A549 (cell line): ENCODE results near the gene GABPB1. TPM values are rescaled to one million over a fixed set of nuclear protein-coding genes. Genes with fewer than 3 reads are reported as not detected.

Source experiments
- ATAC-seq, 2 experiments: fragments of 200-7000 bp in 1 of 2; fragments of >200 bp in 1 of 2; cut with Nextera tagmentation in 1 of 2; cut with Tn5 transposase in 1 of 2; 3 replicates each; pipeline versions ENCODE4 v1.8.0 to v1.9.1; 2018 to 2020; ENCODE audit warnings: mild to moderate bottlenecking in 1 of 2, moderate library complexity in 1 of 2
- CTCF ChIA-PET: fragments of 300-600 bp; sonication (Branson Sonifier 250); formaldehyde crosslinking; extraction: SDS; loops from one replicate; lab custom pipeline; 2021; ENCODE audit warnings: antibody characterized with exemption, inconsistent platforms; lab: Yijun Ruan, JAX
- POLR2A ChIA-PET: fragments of 350-600 bp; formaldehyde crosslinking; extraction: SDS; loops from one replicate; lab custom pipeline; 2021; ENCODE audit warnings: antibody characterized with exemption, inconsistent platforms; lab: Yijun Ruan, JAX
- DNase-seq, 2 experiments: peaks; one replicate each; pipeline versions ENCODE4 v3.0.0 to v3.0.0-alpha.2; 2011 to 2016; ENCODE audit warnings: low read depth in 1 of 2, low spot score in 1 of 2
- FAIRE-seq: peaks from 2 replicates; lab custom pipeline; 2011; peaks lifted over from hg19 to GRCh38; lab: Jason Lieb, UNC
- H3K27ac ChIP-seq, 2 experiments: fragments of >200 bp; sonication (Bioruptor Twin); formaldehyde crosslinking; 3 replicates each; pipeline ENCODE4 v1.5.1; 2016 to 2017
- H3K4me1 ChIP-seq: fragments of >200 bp; sonication (Bioruptor Twin); formaldehyde crosslinking; 3 replicates; pipeline ENCODE4 v1.6.1; 2016
- H3K4me2 ChIP-seq: fragments of >200 bp; sonication (Bioruptor Twin); formaldehyde crosslinking; 3 replicates; pipeline ENCODE4 v1.6.1; 2016
- H3K4me3 ChIP-seq: fragments of >200 bp; sonication (Bioruptor Twin); formaldehyde crosslinking; 3 replicates; pipeline ENCODE4 v1.5.1; 2016
- H3K9me3 ChIP-seq: fragments of >200 bp; sonication (Bioruptor Twin); formaldehyde crosslinking; 3 replicates; pipeline ENCODE4 v1.6.1; 2016
- ATOH8 ChIP-seq: fragments of 250-450 bp; sonication (Bioruptor Pico); IDR thresholded peaks from 2 replicates; pipeline ENCODE4 v1.5.0; 2020; ENCODE audit warnings: low read depth, mild to moderate bottlenecking, moderate library complexity
- CTCF ChIP-seq: fragments of >200 bp; sonication (Bioruptor Twin); formaldehyde crosslinking; IDR thresholded peaks from 3 replicates; pipeline ENCODE4 v1.5.1; 2016
- EHF ChIP-seq: fragments of 250-450 bp; sonication (Bioruptor Pico); IDR thresholded peaks from 2 replicates; pipeline ENCODE4 v1.5.0; 2020; ENCODE audit warnings: mild to moderate bottlenecking
- EP300 ChIP-seq, 2 experiments: fragments of >200 bp; sonication (Bioruptor Twin); formaldehyde crosslinking; IDR thresholded peaks; 2 replicates in 1 of 2; 3 replicates in 1 of 2; pipeline ENCODE4 v1.6.1; 2016 to 2017
- FOSL2 ChIP-seq, 2 experiments: fragments of 450-650 bp in 1 of 2; fragments of >200 bp in 1 of 2; sonication (Bioruptor Twin) in 1 of 2; formaldehyde crosslinking; IDR thresholded peaks; 2 replicates each; pipeline versions ENCODE4 v1.5.0 to v1.6.1; 2016 to 2020; ENCODE audit warnings: mild to moderate bottlenecking in 1 of 2, moderate library complexity in 1 of 2
- KDM1A ChIP-seq: fragments of 200-600 bp; sonication (generic); IDR thresholded peaks from 2 replicates; pipeline ENCODE4 v1.6.1; 2016; ENCODE audit warnings: low read depth, mild to moderate bottlenecking
- MAZ ChIP-seq: fragments of 150-350 bp; IDR thresholded peaks from 2 replicates; pipeline ENCODE4 v1.6.1; 2014; ENCODE audit warnings: antibody characterized with exemption, low read depth, low read length, borderline replicate concordance
- MYC ChIP-seq: IDR thresholded peaks from 2 replicates; pipeline ENCODE4 v1.6.1; 2012; ENCODE audit warnings: mild to moderate bottlenecking, inconsistent platforms, low read length, improper control_type of control experiment, borderline replicate concordance
- NPAS2 ChIP-seq: fragments of 250-450 bp; sonication (Bioruptor Pico); IDR thresholded peaks from 2 replicates; pipeline ENCODE4 v1.8.0; 2022; ENCODE audit warnings: mild to moderate bottlenecking, moderate library complexity, borderline replicate concordance
- NR3C1 ChIP-seq: fragments of >200 bp; sonication (Bioruptor Twin); formaldehyde crosslinking; IDR thresholded peaks from 3 replicates; pipeline ENCODE4 v1.6.1; 2017
- RAD21 ChIP-seq, 2 experiments: fragments of >200 bp in 1 of 2; sonication (Bioruptor Twin) in 1 of 2; formaldehyde crosslinking in 1 of 2; IDR thresholded peaks in 1 of 2; conservative IDR thresholded peaks in 1 of 2; 2 replicates in 1 of 2; 3 replicates in 1 of 2; pipeline ENCODE4 v1.6.1; 2012 to 2018; ENCODE audit warnings: inconsistent platforms in 1 of 2
- RARB ChIP-seq: fragments of 250-450 bp; sonication (Bioruptor Pico); IDR thresholded peaks from 2 replicates; pipeline ENCODE4 v1.8.0; 2021; ENCODE audit warnings: mild to moderate bottlenecking, moderate library complexity
- REST ChIP-seq: fragments of 200-600 bp; sonication (generic); IDR thresholded peaks from 2 replicates; pipeline ENCODE4 v1.6.1; 2016; ENCODE audit warnings: antibody characterized with exemption, mild to moderate bottlenecking, moderate library complexity
- SMC3 ChIP-seq: fragments of >200 bp; sonication (Bioruptor Twin); formaldehyde crosslinking; IDR thresholded peaks from 3 replicates; pipeline ENCODE4 v1.6.1; 2018; ENCODE audit warnings: inconsistent platforms
- TFCP2L1 ChIP-seq: fragments of 250-450 bp; sonication (Bioruptor Pico); IDR thresholded peaks from 2 replicates; pipeline ENCODE4 v1.5.0; 2021; ENCODE audit warnings: mild to moderate bottlenecking
- WGBS: methylation state at CpG from one replicate; pipeline ENCODE4 v1.1.6; 2017; ENCODE audit errors: missing lambda C conversion rate; 5-methylcytosine and 5-hydroxymethylcytosine counted together
- polyA plus RNA-seq, 4 experiments: library from polyadenylated mRNA; depleted of rRNA in 3 of 4; stranded (reverse); fragments of >200 nt; fragmentation: RNase III in 1 of 4; extraction: RNeasy Plus Mini Kit Qiagen cat#74134 plus additional on column Dnase treatment in 1 of 4; gene quantifications; 2 replicates in 3 of 4; 3 replicates in 1 of 4; pipeline ENCODE4 v1.2.3, GENCODE V29; 2011 to 2017
- TF ChIP-seq, protein P1 (sequence below): fragments of >200 bp; sonication (Bioruptor Twin); formaldehyde crosslinking; IDR thresholded peaks from 3 replicates; pipeline ENCODE4 v1.6.1; 2016
- TF ChIP-seq, protein P2 (sequence below): IDR thresholded peaks from 2 replicates; pipeline ENCODE4 v1.6.1; 2012; ENCODE audit warnings: low read depth, borderline replicate concordance

GABPB1 gene
- polyA plus RNA-seq, 2 of the 4 experiments (the other 2 are of a cell fraction), result 23.0 to 53.9 TPM

DNA sequence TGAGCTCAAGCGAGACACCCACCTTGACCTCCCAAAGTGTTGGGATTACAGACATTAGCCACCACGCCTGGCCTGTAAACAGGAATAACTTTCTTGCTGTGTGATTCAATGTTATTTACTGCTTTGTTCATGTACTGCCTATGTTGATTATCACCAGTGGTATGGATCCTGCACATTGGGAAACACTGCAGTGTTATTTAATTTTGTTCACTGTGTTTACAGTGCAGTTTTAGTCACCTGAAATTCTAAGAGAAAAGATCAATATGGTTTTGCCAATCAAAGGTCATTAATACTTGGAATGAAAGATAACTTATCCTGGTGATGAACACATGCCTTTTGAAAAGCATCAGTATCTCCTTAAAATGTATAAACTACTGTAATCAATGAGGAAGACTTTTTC, 8.6 kb upstream of the GABPB1 start (continued):
- no peak for TF ChIP-seq REST
- TF ChIP-seq SMC3, result no peak

DNA sequence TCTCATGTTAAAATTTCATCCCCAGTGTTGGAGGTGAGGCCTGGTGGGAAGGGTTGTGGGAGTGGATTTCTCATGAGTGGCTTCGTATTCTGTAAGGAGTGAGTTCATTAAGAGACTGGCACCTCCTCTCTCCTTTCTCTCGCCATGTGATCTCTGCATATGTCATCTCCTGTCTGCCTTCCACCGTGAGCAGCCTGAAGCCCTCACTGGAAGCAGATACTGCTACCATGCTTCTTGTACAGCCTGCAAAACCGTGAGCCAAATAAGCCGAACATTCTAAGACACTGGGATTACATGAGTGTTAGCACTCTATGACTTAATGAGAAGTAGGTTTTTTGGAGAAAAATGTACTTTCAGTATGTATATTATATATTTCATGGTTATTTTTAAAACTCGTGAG, 6.8 kb upstream of the GABPB1 start:
- no peak overlapping the region for H3K4me3 ChIP-seq
- H3K4me1 ChIP-seq, result peaks cover 10% of the 10 kb centered on the region
- no peak for FAIRE-seq
- no peak overlapping the region for H3K4me2 ChIP-seq
- TF ChIP-seq EP300 (IDR thresholded peaks at IDR 0.05) (no peak), FOSL2 (IDR thresholded peaks at IDR 0.05) (no peak), FOSL2 (CRISPR knock-in tag; IDR thresholded peaks at IDR 0.05) (no peak), RARB (CRISPR knock-in tag) (no peak), MAZ (no peak), CTCF (no peak), ATOH8 (CRISPR knock-in tag) (no peak), TFCP2L1 (CRISPR knock-in tag) (no peak), MYC (no peak), NR3C1 (no peak), NPAS2 (CRISPR knock-in tag) (no peak), KDM1A (no peak), RAD21 (conservative IDR thresholded peaks at IDR 0.05 in 1 of 2, IDR thresholded peaks at IDR 0.05 in 1 of 2) (no peak), EHF (no peak)
- TF ChIP-seq, protein P1, sequence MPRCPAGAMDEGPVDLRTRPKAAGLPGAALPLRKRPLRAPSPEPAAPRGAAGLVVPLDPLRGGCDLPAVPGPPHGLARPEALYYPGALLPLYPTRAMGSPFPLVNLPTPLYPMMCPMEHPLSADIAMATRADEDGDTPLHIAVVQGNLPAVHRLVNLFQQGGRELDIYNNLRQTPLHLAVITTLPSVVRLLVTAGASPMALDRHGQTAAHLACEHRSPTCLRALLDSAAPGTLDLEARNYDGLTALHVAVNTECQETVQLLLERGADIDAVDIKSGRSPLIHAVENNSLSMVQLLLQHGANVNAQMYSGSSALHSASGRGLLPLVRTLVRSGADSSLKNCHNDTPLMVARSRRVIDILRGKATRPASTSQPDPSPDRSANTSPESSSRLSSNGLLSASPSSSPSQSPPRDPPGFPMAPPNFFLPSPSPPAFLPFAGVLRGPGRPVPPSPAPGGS, result no peak
- TF ChIP-seq, protein P2, sequence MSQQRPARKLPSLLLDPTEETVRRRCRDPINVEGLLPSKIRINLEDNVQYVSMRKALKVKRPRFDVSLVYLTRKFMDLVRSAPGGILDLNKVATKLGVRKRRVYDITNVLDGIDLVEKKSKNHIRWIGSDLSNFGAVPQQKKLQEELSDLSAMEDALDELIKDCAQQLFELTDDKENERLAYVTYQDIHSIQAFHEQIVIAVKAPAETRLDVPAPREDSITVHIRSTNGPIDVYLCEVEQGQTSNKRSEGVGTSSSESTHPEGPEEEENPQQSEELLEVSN, result no peak
- no peak for ATAC-seq
- DNase-seq, result no peak
- 85% methylated on average over 6 of the region's 6 CpGs for WGBS
- CTCF ChIA-PET, result no interaction called here
- POLR2A ChIA-PET, result interaction anchor here (2.1 kb wide), 1 partner anchor 63 kb away, joined by 5 read pairs; the partner anchor contains the start of gene USP8
- H3K9me3 ChIP-seq, result no peaks in the 10 kb centered on the region
- no peak overlapping the region for H3K27ac ChIP-seq
